DMS53 (cell line): Measurements from ENCODE around the gene HORMAD2.

Experiments
- DNase-seq: peaks from one replicate; lab custom pipeline; 2025; lab: John Stamatoyannopoulos, UW

Gene HORMAD2

GRCh38 chr22:30167734-30168133 lies 87.5 kb downstream of the HORMAD2 start:
- no peak for DNase-seq

DNA sequence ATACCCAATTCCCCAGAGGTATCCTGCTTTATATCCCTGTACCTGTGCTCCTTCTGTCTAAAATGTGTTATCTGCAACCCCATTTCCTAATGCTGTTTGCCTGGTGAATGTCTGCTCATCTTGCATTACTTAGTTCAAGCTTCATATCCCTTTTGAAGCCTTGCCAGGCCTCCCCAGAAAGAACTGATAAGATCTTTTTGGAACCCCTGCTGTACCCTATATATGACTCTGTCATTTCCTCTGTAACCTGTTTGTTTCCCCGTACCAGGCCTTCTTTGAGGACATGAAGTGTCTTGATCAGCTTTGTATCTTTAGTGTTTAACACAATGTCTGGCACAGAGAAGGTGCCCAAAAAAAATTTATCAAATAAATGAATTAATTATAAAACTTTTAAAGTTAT lies 88.7 kb downstream of the HORMAD2 start:
- DNase-seq = no peak

GRCh38 chr22:30170129-30170528 lies 89.9 kb downstream of the HORMAD2 start:
- DNase-seq = no peak

GRCh38 chr22:30171008-30171407 lies 90.7 kb downstream of the HORMAD2 start:
- no peak for DNase-seq

DNA sequence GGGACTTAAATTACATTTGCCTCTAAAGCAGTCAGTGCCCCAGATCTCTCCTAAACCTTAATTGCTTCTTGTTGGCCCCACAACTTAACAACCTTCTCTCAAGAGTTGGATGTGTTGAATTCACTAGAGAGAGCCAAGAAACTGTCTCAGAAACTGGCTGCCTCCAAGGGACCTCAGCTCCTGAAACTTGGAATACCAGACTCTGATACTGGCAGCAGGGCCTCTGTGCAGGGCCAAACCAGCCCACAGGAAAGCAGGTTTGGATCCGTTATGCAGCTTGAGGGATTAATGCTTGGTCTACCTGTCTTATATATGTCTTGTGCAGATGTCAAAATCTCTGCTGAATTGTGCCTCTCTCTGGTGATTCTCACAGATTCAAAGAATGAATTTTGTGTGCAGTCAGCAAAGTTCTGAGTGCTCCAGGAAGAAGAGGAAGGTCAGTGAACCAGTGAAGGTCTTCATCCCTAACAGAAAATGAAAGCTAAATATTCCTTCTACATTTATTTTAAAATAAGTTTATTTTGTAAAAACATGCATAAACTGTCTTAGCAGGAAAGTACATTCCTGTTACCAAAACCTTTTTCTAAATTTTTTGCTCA lies 95.5 kb downstream of the HORMAD2 start:
- DNase-seq = no peak

GRCh38 chr22:30176431-30176830 lies 96.2 kb downstream of the HORMAD2 start:
- no peak for DNase-seq

GRCh38 chr22:30178181-30179126 lies 98.2 kb downstream of the HORMAD2 start:
- no peak for DNase-seq

- no peak for DNase-seq
These were observed 100.4 kb downstream of the HORMAD2 start for GRCh38 chr22:30180616-30181015.

DNA sequence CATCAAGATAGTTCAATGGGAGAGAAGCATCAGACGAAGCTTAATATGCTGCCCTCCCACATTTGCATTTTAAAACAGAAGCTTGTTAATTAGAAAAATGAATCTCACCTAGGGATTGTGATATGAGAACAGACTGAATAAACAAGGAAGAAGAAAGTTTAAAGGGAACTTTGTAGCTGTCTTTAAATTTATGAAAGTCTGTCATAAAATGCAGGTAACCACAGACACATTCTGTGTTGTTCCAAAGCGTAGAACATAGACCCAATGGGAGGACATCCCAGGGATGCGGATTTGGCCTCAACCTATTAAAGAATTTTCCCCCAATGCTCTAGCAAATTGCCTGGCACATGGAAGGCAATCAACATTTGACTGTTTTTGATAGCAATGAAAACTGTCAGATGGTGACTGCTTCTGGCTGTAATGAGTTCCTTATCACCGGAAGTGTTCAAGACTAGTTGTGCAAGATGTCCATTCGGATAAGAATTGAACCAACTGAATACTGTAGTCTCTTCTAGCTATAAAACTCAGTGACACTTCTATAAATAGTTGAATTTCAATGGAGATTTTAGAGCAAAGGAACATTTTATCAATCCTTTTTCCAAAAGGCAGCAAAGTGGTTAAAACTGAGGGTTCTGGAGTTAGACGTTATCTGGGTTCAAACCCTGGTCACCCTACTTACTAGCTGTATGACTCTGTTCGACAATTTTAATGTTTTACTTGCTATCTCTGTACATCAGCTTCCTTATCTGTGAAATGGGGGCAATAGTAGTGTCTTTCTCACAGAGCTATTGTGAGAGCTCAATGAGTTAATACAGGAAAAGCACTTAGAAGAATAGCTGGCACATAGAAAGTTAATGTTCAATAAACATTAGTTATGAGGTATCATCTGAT lies 101.4 kb downstream of the HORMAD2 start:
- DNase-seq = no peak

DNA sequence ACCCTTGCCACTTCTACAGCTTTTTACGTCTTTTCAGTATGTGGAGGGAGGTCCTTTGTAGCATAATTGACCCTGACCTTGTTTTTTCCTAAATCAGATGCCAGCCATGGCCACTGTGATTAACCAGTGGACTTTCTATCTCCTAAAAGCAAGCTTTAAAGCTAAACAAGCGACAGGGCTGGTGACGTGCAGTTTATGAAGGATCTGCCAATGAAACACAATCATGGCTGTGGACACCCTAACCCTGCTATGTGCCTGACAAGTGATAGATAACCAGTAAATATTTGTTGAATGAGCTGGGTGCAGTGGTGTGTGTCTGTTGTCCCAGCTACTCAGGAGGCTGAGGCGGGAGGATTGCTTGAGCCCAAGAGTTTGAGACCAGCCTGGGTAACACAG lies 102.1 kb downstream of the HORMAD2 start:
- peak; percentile 80 for DNase-seq

DNA sequence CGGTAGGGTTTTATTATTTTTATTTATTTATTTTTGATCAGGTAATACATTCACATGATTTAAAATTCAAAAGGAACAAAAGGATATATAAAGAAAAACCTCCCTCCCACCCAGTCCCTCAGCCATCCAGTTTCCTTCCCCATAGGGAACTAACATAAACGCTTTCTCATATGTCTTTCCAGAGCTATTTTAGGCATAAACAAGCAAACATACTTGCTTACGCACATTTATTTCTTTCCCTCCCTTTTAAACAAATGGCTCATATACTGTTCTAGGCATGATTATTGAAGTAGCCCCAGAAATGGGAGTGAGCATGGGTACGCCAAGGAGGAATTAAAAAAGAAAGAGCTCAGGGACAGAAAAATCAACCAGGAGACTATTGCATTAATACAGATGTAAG lies 102.6 kb downstream of the HORMAD2 start:
- DNase-seq = no peak

DNA sequence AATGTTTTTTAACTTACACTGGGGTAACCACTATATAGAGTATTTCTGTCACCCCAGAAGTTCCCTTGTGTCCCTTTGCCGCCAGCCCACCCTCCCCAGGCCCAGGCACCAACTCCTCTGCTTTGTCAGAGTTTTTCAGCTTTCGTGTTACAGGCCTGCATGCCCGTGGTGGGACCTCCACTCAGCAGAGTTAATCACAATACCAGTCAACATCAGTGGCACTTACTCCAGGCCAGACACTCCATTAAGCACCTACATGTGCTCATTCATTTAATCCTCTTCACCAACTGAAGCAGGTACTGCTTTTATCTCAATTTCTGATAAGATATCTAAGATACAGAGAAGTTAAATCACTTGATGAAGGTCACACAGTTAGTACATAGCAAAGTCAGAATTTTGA lies 103.0 kb downstream of the HORMAD2 start:
- DNase-seq = no peak

GRCh38 chr22:30183861-30184278 lies 103.6 kb downstream of the HORMAD2 start:
- DNase-seq = no peak

DNA sequence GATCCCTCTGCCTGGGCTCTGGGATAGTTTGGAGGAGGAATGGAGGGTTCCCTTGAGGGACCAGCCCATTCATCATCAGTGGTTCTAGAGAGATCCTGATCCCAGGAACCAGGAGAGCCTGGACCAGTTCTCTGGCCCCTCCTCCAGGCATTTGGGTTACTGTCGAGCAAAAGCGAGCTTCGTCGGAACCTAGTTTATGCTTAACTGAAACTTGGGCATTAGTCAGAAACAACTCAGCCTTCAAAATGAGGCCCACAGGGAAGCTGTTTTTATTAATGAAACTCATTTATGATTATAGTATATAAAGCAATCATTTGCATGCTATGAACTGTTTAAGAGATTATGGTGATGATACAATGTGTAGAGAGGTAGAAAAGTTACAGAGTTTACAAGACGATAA lies 104.9 kb downstream of the HORMAD2 start:
- DNase-seq = no peak

DNA sequence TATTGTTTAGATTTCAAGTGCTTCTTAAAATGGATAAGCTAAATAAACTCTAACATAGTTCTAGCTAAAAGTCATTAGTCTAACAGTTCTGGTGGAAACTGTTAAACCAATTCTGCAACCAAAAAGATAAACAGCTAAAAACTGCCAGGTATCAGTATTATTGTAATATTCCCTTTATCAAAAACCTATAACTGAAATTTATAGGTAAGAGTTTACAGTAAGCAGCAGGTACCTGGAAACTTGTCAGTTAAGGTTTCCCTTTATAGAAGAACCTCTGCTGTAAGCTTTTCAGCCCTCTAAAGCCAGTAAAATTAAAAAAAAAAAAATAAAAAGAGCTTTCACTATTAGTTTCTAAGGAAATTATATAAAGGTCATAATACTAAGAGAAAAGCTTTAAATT lies 105.3 kb downstream of the HORMAD2 start:
- no peak for DNase-seq

DNA sequence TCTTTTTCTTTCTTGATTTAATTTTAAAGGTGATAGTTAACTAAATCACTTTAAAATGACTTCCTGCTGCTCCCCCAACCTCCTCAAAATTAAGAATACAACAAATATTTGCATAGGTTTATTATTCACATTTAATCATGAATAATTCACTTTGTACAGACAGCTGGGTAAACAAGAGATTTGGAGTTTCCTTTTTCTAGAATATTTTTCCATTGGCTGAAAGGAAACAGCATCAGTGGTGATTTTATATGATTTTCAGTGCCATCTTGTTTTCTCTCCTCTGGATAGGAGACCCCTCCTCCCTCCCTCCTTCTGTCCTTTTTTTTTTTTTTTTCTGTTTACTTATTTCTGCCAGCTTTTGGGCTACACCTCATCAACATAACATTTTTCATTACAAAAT lies 105.8 kb downstream of the HORMAD2 start:
- peak; percentile 72 for DNase-seq

- peak; percentile 45 for DNase-seq
These were observed 106.2 kb downstream of the HORMAD2 start for GRCh38 chr22:30186510-30186909.

DNA sequence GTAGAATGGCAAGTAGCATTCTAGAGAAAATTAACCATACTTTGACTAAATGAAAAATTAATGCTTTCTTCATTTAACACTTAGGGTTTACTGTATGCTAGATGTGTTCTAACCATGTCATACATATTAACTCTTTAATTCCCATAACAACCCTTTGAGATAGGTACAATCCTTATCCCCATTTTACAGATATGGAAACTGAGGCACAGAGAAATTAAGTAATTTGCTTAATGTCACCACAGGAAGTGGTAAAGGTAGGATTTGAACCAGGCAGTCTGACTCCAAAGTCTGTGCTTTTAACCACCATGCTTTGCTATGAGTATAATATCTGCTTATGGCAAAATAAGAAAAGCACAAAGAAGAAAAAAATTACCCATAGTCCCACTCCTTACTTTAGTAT lies 106.8 kb downstream of the HORMAD2 start:
- DNase-seq = no peak

DNA sequence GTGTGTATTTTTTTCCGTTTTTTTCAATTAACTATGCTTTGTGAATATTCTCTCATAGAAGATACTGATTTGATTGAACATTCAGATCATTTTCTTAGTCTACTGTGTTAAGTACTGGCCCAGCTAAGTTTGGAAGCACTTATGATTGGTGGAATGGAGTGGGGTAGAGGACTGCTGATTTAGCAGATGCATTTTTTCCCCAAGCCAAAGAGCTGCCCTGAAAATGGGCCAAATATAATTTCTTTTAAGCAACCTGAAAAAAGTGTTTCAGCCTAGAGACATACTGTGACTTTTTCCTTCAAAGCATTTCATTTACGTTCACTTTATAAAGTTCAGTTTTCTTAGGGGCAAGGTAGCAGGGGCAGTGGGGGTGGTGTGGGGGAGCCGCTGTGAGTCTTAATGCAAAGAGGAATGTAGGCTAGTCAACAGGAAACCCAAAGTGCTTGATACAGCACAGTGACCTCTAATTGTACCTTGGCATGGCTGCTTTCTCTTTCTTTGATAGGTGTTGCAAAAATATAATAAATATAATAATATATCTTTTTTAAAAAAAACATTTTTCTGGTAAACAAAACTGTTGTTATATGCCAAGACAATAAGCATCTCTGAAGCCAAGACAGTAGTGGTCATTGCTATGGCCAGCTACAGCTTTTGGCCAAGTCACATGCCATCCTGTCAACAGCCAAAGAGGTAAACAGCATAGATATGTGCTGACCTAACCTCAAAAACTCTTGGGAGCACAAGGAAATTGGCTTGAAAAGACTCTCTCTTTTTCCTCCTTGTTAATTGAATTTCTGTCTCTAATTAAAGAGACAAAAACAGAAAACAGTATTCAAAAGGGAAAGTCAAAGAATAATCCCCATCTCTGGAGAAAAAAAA lies 107.5 kb downstream of the HORMAD2 start:
- peak; percentile 14 for DNase-seq

GRCh38 chr22:30188911-30189310 lies 108.6 kb downstream of the HORMAD2 start:
- peak; percentile 9 for DNase-seq

GRCh38 chr22:30190574-30190973 lies 110.3 kb downstream of the HORMAD2 start:
- no peak for DNase-seq
